ENCODE measurements around the gene LGALS9B.
"Not testable (repeated sequence)": the region's sequence is repeated elsewhere in the genome, so short reads cannot be mapped to it uniquely, and the experiment has no call there.

DNA sequence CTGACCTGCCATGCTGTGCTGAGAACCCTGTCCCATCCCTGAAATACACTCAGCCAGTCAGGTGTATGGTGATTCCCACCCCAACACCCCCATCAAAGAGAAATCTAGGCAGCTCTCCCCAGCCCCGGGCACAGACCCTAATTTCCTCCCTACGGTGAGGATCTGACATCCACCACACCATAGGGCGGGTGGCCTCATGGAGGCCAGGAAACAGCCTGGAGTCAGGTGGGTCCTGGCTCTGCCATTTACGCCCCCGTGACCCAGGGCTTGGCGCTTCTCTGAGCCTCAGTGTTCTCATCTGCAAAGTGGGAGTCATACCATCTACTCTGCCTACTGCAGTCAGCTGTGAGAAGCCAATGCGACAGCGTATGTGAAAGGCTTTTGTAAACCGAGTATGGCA lies 27.4 kb upstream of the LGALS9B start:
- TF ChIP-seq, protein P1, sequence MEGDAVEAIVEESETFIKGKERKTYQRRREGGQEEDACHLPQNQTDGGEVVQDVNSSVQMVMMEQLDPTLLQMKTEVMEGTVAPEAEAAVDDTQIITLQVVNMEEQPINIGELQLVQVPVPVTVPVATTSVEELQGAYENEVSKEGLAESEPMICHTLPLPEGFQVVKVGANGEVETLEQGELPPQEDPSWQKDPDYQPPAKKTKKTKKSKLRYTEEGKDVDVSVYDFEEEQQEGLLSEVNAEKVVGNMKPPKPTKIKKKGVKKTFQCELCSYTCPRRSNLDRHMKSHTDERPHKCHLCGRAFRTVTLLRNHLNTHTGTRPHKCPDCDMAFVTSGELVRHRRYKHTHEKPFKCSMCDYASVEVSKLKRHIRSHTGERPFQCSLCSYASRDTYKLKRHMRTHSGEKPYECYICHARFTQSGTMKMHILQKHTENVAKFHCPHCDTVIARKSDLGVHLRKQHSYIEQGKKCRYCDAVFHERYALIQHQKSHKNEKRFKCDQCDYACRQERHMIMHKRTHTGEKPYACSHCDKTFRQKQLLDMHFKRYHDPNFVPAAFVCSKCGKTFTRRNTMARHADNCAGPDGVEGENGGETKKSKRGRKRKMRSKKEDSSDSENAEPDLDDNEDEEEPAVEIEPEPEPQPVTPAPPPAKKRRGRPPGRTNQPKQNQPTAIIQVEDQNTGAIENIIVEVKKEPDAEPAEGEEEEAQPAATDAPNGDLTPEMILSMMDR (IDR thresholded peaks at IDR 0.05; ENCODE audit: control extremely low read depth in 1 of 3, insufficient read depth in 1 of 3, low read depth in 1 of 3, low read length in 3 of 3), result not testable (repeated sequence)
- TF ChIP-seq POLR2A (IDR thresholded peaks at IDR 0.05; ENCODE audit: control extremely low read depth in 1 of 2, low read depth in 2 of 2, low read length in 2 of 2); CHD1 (IDR thresholded peaks at IDR 0.05; ENCODE audit: low read depth, low read length): not testable (repeated sequence)
